GM23338 (cell line): ENCODE results near the gene DMBX1. TPM values are rescaled to one million over a fixed set of nuclear protein-coding genes. Genes with fewer than 3 reads are reported as not detected.

Source experiments
- ATAC-seq: fragments of 200-7000 bp; cut with Tn5 transposase; 3 replicates; pipeline ENCODE4 v1.9.1; 2020
- DNase-seq: peaks from one replicate; pipeline ENCODE4 v3.0.0-alpha.2; 2015; ENCODE audit warnings: low spot score
- H2AFZ ChIP-seq: fragments of 200-600 bp; sonication (generic); 2 replicates; pipeline ENCODE4 v1.8.0; 2016; ENCODE audit warnings: antibody characterized with exemption, mild to moderate bottlenecking, moderate library complexity
- H3F3A ChIP-seq: fragments of 200-600 bp; sonication (generic); replicated peaks from 2 replicates; pipeline ENCODE4 v1.8.0; 2017; ENCODE audit warnings: antibody characterized with exemption, mixed run types, low read depth
- H3K27ac ChIP-seq: fragments of 200-600 bp; sonication (generic); 2 replicates; pipeline ENCODE4 v1.6.1; 2016; ENCODE audit warnings: low read depth
- H3K27me3 ChIP-seq: fragments of 200-600 bp; sonication (generic); 2 replicates; pipeline ENCODE4 v1.8.0; 2016; ENCODE audit warnings: mild to moderate bottlenecking, mixed run types, moderate library complexity; ENCODE audit not compliant: insufficient read depth
- H3K36me3 ChIP-seq: fragments of 200-600 bp; sonication (generic); 2 replicates; pipeline ENCODE4 v1.8.0; 2016; ENCODE audit warnings: mild to moderate bottlenecking; ENCODE audit not compliant: insufficient read depth
- H3K4me1 ChIP-seq: fragments of 200-600 bp; sonication (generic); 2 replicates; pipeline ENCODE4 v1.8.0; 2016; ENCODE audit warnings: mild to moderate bottlenecking, moderate library complexity; ENCODE audit not compliant: insufficient read depth
- H3K4me2 ChIP-seq: fragments of 200-600 bp; sonication (generic); 2 replicates; pipeline ENCODE4 v1.7.1; 2017; ENCODE audit warnings: mixed run types
- H3K4me3 ChIP-seq: fragments of 200-600 bp; sonication (generic); 2 replicates; pipeline ENCODE4 v1.6.1; 2016; ENCODE audit warnings: mixed run types
- H3K79me2 ChIP-seq: fragments of 200-600 bp; sonication (generic); replicated peaks from 2 replicates; pipeline ENCODE4 v1.8.0; 2017; ENCODE audit warnings: mild to moderate bottlenecking; ENCODE audit not compliant: insufficient read depth
- H3K9me2 ChIP-seq: fragments of 200-600 bp; sonication (generic); 2 replicates; pipeline ENCODE4 v1.8.0; 2017; ENCODE audit not compliant: insufficient read depth
- H4K20me1 ChIP-seq: fragments of 200-600 bp; sonication (generic); replicated peaks from 2 replicates; pipeline ENCODE4 v1.8.0; 2017; ENCODE audit warnings: mild to moderate bottlenecking; ENCODE audit not compliant: insufficient read depth
- H3K27ac Mint-ChIP-seq: 2 replicates; pipeline ENCODE4 v1.8.0; 2020; ENCODE audit warnings: inconsistent platforms, mild to moderate bottlenecking, moderate library complexity, mixed read lengths
- H3K27me3 Mint-ChIP-seq: 3 replicates; pipeline ENCODE4 v1.8.0; 2022; ENCODE audit warnings: low read depth, mild to moderate bottlenecking, moderate library complexity, mixed read lengths, inconsistent platforms; ENCODE audit not compliant: insufficient read depth, poor library complexity
- H3K36me3 Mint-ChIP-seq: 3 replicates; pipeline ENCODE4 v1.8.0; 2021; ENCODE audit warnings: low read depth, mild to moderate bottlenecking, inconsistent platforms, moderate library complexity, mixed read lengths
- H3K4me1 Mint-ChIP-seq: 3 replicates; pipeline ENCODE4 v1.8.0; 2020; ENCODE audit warnings: mild to moderate bottlenecking, inconsistent platforms, mixed read lengths
- H3K4me3 Mint-ChIP-seq: 3 replicates; pipeline ENCODE4 v1.8.0; 2021; ENCODE audit warnings: moderate library complexity, mild to moderate bottlenecking, inconsistent platforms, mixed read lengths
- H3K9me3 Mint-ChIP-seq: 3 replicates; pipeline ENCODE4 v1.8.0; 2020; ENCODE audit warnings: moderate library complexity, mild to moderate bottlenecking, inconsistent platforms, mixed read lengths
- CREB1 ChIP-seq: fragments of 250-450 bp; sonication (Bioruptor Pico); IDR thresholded peaks from 2 replicates; pipeline ENCODE4 v1.5.0; 2020; ENCODE audit warnings: low read depth, mild to moderate bottlenecking, moderate library complexity
- CTCF ChIP-seq, 2 experiments: fragments of 200-600 bp in 1 of 2; sonication (generic) in 1 of 2; conservative IDR thresholded peaks; 2 replicates each; pipeline versions ENCODE4 v1.5.1 to v1.6.1; 2016 to 2017; ENCODE audit warnings: antibody characterized with exemption in 2 of 2, low read depth in 2 of 2, mild to moderate bottlenecking in 2 of 2, moderate library complexity in 1 of 2
- ETS1 ChIP-seq: IDR thresholded peaks from 2 replicates; pipeline ENCODE4 v1.6.1; 2016; ENCODE audit warnings: antibody characterized with exemption
- EZH2 ChIP-seq: fragments of 200-600 bp; sonication (generic); IDR thresholded peaks from one replicate; pipeline ENCODE4 v1.8.0; 2017; ENCODE audit warnings: antibody characterized with exemption, mild to moderate bottlenecking, low read depth; ENCODE audit not compliant: unreplicated experiment
- EZH2phosphoT487 ChIP-seq: fragments of 200-600 bp; sonication (generic); IDR thresholded peaks from one replicate; pipeline ENCODE4 v1.8.1; 2018; ENCODE audit warnings: antibody characterized with exemption; ENCODE audit not compliant: unreplicated experiment
- JUNB ChIP-seq: IDR thresholded peaks from one replicate; pipeline ENCODE4 v1.6.1; 2016; ENCODE audit warnings: antibody characterized with exemption; ENCODE audit not compliant: unreplicated experiment
- NANOG ChIP-seq: IDR thresholded peaks from 2 replicates; pipeline ENCODE4 v1.6.1; 2016; ENCODE audit warnings: antibody characterized with exemption, borderline replicate concordance
- POLR2AphosphoS5 ChIP-seq: IDR thresholded peaks from 2 replicates; pipeline ENCODE4 v1.6.1; 2016; ENCODE audit warnings: antibody characterized with exemption, low read depth
- REST ChIP-seq: IDR thresholded peaks from one replicate; pipeline ENCODE4 v1.6.1; 2018; ENCODE audit warnings: antibody characterized with exemption; ENCODE audit not compliant: unreplicated experiment
- STAT1 ChIP-seq: IDR thresholded peaks from one replicate; pipeline ENCODE4 v1.6.1; 2016; ENCODE audit warnings: antibody characterized with exemption; ENCODE audit not compliant: unreplicated experiment
- ZNF114 ChIP-seq: fragments of 250-450 bp; sonication (Bioruptor Pico); IDR thresholded peaks from 2 replicates; pipeline ENCODE4 v1.5.0; 2020; ENCODE audit warnings: mild to moderate bottlenecking, moderate library complexity
- ZNF331 ChIP-seq: fragments of 250-450 bp; sonication (Bioruptor Pico); IDR thresholded peaks from 2 replicates; pipeline ENCODE4 v1.5.0; 2020; ENCODE audit warnings: low read depth, mild to moderate bottlenecking, moderate library complexity
- polyA plus RNA-seq: library from polyadenylated mRNA; unstranded; fragments of >200 nt; fragmentation: Nextera tagmentation; extraction: Ambion mirVana; gene quantifications from 2 replicates; pipeline ENCODE4 v1.2.1, GENCODE V29; 2016
- total RNA-seq: library from RNA; depleted of rRNA; stranded (reverse); fragments of >200 nt; shearing (Covaris generic); gene quantifications from 2 replicates; pipeline ENCODE4 v1.2.3, GENCODE V29; 2014

DMBX1 gene
- total and polyA plus RNA-seq, 2 experiments from 2014 or later: 0.11 TPM; not detected in 1

DNA sequence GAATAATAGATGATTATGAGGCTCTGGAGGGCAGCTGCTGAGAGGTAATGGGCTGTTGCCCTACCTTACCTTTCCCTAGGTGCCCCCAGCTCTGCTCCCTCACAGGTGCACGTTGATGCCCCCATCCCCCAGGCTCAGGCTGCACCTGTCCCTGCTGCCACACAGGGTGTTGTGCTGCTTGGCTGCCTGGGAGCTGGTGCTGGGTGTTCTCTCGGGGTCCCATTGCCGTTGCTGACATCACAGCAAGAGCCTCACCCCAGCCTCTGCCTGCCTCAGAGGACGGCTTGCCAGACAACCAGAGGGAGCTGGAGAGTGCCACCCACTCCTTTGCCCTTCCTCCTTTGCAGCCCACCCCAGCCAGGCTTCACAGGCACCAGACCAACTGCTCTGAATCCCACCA is 31.4 kb upstream of the DMBX1 start (continued):
- TF ChIP-seq CTCF (conservative IDR thresholded peaks at IDR 0.05; ENCODE audit: low read depth in 2 of 2): no peak
- TF ChIP-seq JUNB: no peak
- TF ChIP-seq CREB1: no peak
- TF ChIP-seq NANOG: no peak
- TF ChIP-seq EZH2: no peak
- TF ChIP-seq STAT1: no peak
- TF ChIP-seq ZNF114 (CRISPR knock-in tag): no peak

GRCh38 chr1:46458846-46459245 is 30.8 kb upstream of the DMBX1 start:
- Histone ChIP-seq H3K4me1 (peaks cover 3% of the 10 kb centered on the region; the same call in 1 of the 2 replicates), H3K36me3 (no peaks in the 10 kb centered on the region), H2AFZ (no peak overlapping the region), H3K79me2 (no peaks in the 10 kb centered on the region), H4K20me1 (peaks cover 4% of the 10 kb centered on the region; the same call in 1 of the 2 replicates), H3K27me3 (peaks cover 91% of the 10 kb centered on the region), H3K9me2 (no peaks in the 10 kb centered on the region), H3K27ac (no peak overlapping the region), H3F3A (no peaks in the 10 kb centered on the region), H3K4me3 (no peak overlapping the region), H3K4me2 (no peak overlapping the region)
- peaks cover 39% of the 10 kb centered on the region for H3K27me3 Mint-ChIP-seq
- H3K9me3 Mint-ChIP-seq: no peaks in the 10 kb centered on the region; the same call in 2 of the 3 replicates
- H3K4me3 Mint-ChIP-seq: no peak overlapping the region
- DNase-seq (no peak), ATAC-seq (no peak)
- H3K36me3 Mint-ChIP-seq: no peaks in the 10 kb centered on the region; the same call in 2 of the 3 replicates
- H3K27ac Mint-ChIP-seq: no peak overlapping the region
- peaks cover 22% of the 10 kb centered on the region for H3K4me1 Mint-ChIP-seq
- no peak for TF ChIP-seq JUNB
- no peak for TF ChIP-seq POLR2AphosphoS5
- TF ChIP-seq ZNF114 (CRISPR knock-in tag): no peak
- no peak for TF ChIP-seq REST
- no peak for TF ChIP-seq STAT1
- TF ChIP-seq EZH2: no peak
- no peak for TF ChIP-seq ZNF331 (CRISPR knock-in tag)
- TF ChIP-seq ETS1: no peak
- no peak for TF ChIP-seq CTCF (conservative IDR thresholded peaks at IDR 0.05; ENCODE audit: low read depth in 2 of 2)
- no peak for TF ChIP-seq EZH2phosphoT487
- TF ChIP-seq CREB1: no peak
